Muscle layer of duodenum (tissue), 2 donors: ENCODE data around the gene HMCES.
"Not testable (repeated sequence)": the region's sequence is repeated elsewhere in the genome, so short reads cannot be mapped to it uniquely, and the experiment has no call there.

Experiments
- H3K27ac ChIP-seq: one replicate; pipeline ENCODE4 v1.7.0; 2013; ENCODE audit warnings: mild to moderate bottlenecking, low read length
- H3K27me3 ChIP-seq: one replicate; pipeline ENCODE4 v1.7.0; 2013; ENCODE audit warnings: low read depth, mild to moderate bottlenecking, control low read depth, low read length
- H3K36me3 ChIP-seq, 2 donors: one replicate each; pipeline ENCODE4 v1.7.0; 2013; ENCODE audit warnings: low read length in 2 of 2, control low read depth in 1 of 2, mild to moderate bottlenecking in 1 of 2; ENCODE audit not compliant: insufficient read depth in 2 of 2, control insufficient read depth in 1 of 2
- H3K4me1 ChIP-seq, 2 donors: one replicate each; pipeline ENCODE4 v1.7.0; 2013; ENCODE audit warnings: low read length in 2 of 2, mild to moderate bottlenecking in 2 of 2, control low read depth in 1 of 2, moderate library complexity in 1 of 2; ENCODE audit not compliant: insufficient read depth in 2 of 2, control insufficient read depth in 1 of 2
- H3K4me3 ChIP-seq, 2 donors: one replicate each; pipeline ENCODE4 v1.7.0; 2013; ENCODE audit warnings: low read length in 2 of 2, low read depth in 1 of 2, mild to moderate bottlenecking in 1 of 2
- H3K9me3 ChIP-seq, 2 donors: one replicate each; pipeline ENCODE4 v1.7.0; 2013; ENCODE audit warnings: low read length in 2 of 2, control low read depth in 1 of 2, mild to moderate bottlenecking in 1 of 2; ENCODE audit not compliant: control insufficient read depth in 1 of 2
- donor health status: healthy.

Gene HMCES

DNA sequence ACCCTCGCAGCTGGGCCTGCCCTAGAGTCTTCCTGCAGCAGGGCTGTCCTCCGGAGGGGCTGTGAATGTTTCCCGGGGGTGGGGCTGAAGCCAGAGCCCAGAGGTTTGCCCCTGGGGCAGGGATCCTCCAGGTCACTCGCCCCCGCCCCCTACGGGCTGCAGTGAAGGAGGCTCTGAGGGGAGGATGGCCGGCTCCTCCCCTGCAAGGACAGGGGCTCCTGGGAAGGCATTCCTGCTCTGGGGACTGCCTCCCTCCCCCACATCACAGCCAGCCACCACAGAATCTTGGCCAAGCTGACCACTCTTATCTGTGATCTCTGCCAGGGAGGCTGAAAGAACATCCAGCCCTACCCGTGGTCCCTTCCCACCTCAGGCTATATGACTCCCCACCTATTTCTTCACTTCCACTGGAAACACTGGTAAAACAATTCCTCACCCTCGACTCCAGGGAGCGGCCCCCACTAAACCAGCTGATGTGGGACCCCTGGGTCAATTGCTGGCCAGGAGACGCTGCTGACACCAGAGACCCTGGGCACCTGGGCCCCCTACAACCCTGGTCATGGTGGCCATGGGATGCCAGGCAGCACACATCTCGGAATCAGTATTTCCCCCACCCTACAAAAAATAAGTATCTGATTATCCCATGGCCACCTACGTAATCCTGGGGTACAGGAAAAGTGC is 66.0 kb downstream of the HMCES start:
- H3K36me3 ChIP-seq, result no peaks in the 10 kb centered on the region
- no peaks in the 10 kb centered on the region for H3K27me3 ChIP-seq
- no peak overlapping the region for H3K4me3 ChIP-seq
- peaks cover 0 to 11% of the 10 kb centered on the region in 2 donors for H3K4me1 ChIP-seq
- H3K27ac ChIP-seq, result no peak overlapping the region
- no peaks in the 10 kb centered on the region for H3K9me3 ChIP-seq

DNA sequence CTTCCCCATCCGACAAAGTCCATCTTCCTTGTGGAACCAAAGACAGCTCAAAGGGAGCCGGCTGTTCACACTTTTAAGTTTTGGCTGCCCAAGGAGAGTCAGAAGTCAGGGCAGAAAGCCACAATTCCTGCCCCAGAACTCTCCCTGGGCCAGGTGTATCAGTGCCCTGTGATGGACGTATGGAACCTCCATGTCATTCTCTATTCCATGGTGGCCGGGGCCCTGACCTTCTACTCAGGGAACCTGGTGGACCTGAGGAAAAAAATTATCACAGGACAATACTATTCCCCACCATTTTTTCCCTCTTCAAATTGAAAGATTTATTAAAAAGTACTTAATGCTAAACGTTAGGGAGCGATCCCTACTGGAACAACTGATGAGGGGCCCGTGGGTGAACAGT is 66.6 kb downstream of the HMCES start:
- peaks cover 0 to 11% of the 10 kb centered on the region in 2 donors for H3K4me1 ChIP-seq
- no peak overlapping the region for H3K4me3 ChIP-seq
- no peaks in the 10 kb centered on the region for H3K9me3 ChIP-seq
- H3K27me3 ChIP-seq, result no peaks in the 10 kb centered on the region
- H3K27ac ChIP-seq, result no peak overlapping the region
- no peaks in the 10 kb centered on the region for H3K36me3 ChIP-seq

DNA sequence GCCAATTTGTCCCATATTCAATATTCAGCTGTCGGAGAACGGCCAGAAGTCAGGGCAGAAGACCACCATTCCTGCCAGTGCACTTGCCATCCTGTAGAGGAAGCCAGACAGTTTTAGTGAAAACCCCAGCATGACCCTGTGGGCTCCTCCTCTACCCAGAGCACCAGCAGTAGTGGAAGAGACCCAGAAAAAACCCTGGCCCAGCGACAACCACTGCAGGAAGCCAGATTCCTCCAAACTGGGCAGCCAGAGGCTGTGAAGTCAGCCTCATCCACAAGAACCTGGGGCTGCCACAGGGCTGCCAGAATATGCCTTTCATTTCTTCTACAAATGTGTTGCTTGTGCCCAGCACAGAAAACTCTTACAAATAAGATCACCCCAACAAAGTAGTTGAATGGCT is 67.3 kb downstream of the HMCES start:
- Histone ChIP-seq H3K4me3 (no peak overlapping the region), H3K4me1 (peaks cover 0 to 11% of the 10 kb centered on the region in 2 donors), H3K27ac (no peak overlapping the region)

DNA sequence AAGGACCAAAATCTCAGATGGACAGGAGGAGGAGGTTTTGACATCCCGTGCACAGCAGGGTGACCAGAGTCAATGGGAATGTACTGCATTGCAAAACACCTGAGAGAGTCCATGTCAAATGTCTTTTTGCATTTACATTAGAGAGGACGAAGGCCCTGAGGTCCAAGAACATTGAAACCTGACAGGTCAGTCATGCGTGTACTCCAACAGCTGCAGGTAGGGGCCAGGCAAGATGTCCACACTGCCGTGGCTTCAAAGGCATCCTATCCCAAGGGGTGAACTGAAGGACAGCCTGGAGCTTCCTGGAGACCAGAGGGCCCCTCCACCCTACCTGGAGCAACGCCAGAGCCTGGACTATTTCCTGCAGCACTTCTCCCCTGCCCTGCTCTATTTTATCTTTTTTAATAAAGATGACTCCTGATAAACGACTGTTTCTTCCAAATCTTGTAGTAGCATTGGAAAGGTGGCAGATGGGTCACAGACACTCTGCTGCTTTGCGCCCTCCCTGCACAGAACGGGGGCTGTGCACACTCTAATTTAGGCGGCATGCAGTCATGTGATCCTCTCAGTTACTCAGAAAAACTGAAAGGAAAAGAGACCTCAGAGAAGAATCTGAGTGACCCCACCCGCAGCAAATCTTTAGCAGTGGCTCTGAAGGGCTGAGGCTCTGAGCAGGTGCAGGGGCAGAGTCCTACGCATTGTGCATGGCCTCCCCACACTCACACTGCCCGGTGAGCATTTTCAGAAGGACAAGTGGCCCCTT is 68.2 kb downstream of the HMCES start:
- H3K27ac ChIP-seq, result no peak overlapping the region
- no peak overlapping the region for H3K4me3 ChIP-seq
- H3K36me3 ChIP-seq, result no peaks in the 10 kb centered on the region
- no peaks in the 10 kb centered on the region for H3K27me3 ChIP-seq
- peaks cover 0 to 11% of the 10 kb centered on the region in 2 donors for H3K4me1 ChIP-seq
- H3K9me3 ChIP-seq, result no peaks in the 10 kb centered on the region

More for the DNA sequence above, 67.3 kb downstream of the HMCES start:
- H3K9me3 ChIP-seq, result no peaks in the 10 kb centered on the region
- no peaks in the 10 kb centered on the region for H3K27me3 ChIP-seq
- no peaks in the 10 kb centered on the region for H3K36me3 ChIP-seq

DNA sequence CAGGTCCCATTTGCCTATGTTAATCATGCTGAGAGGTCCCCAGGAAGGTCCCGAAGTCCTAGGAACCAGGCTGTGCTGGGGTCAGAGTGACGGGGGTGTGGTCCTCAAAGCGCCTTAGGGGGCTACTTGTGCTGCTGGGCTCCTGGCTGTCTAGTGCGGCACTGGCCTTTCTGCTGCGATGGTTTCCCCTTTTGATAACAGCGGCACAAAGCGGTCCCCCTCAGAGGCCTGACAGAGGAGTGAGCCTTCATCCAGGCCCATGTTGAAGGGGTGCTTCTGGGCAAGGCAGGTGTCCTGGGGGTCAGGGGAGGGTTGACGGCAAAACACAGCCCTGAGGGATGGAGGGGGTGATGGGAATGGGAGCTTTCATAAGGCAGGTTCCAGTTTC is 68.8 kb downstream of the HMCES start:
- Histone ChIP-seq H3K4me1 (peaks cover 0 to 11% of the 10 kb centered on the region in 2 donors), H3K36me3 (no peaks in the 10 kb centered on the region)

DNA sequence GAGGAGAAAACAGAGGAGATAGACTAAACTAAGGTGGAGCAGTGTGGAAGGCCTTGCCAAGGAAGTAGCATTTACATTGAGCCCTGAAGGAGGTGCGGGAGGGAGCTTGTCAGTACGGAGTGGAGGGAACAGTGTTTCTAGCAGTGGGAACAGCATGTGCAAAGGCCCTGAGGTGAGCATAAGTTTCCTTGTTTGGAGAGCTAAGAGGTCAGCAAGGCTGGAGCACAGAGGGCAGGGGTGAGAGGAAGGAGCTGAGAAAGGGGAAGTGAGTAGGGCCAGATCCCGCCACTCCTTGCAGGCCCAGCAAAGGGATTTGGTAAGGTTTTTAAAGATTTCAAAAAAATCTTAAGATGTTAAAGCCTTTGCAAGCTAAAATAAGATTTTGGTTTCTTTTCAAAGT is 70.1 kb downstream of the HMCES start:
- peaks cover 0 to 11% of the 10 kb centered on the region in 2 donors for H3K4me1 ChIP-seq
- H3K4me3 ChIP-seq, result no peak overlapping the region
- no peaks in the 10 kb centered on the region for H3K9me3 ChIP-seq
- H3K36me3 ChIP-seq, result no peaks in the 10 kb centered on the region
- no peaks in the 10 kb centered on the region for H3K27me3 ChIP-seq
- no peak overlapping the region for H3K27ac ChIP-seq

More for the DNA sequence above, 68.8 kb downstream of the HMCES start:
- no peak overlapping the region for H3K4me3 ChIP-seq
- no peaks in the 10 kb centered on the region for H3K9me3 ChIP-seq
- no peaks in the 10 kb centered on the region for H3K27me3 ChIP-seq
- H3K27ac ChIP-seq, result no peak overlapping the region

GRCh38 chr3:129349169-129349568 is 70.5 kb downstream of the HMCES start:
- H3K9me3 ChIP-seq, H3K36me3 ChIP-seq, H3K4me3 ChIP-seq, H3K4me1 ChIP-seq, H3K27ac ChIP-seq, H3K27me3 ChIP-seq: not testable (repeated sequence)

- no peaks in the 10 kb centered on the region for H3K36me3 ChIP-seq
- no peaks in the 10 kb centered on the region for H3K9me3 ChIP-seq
- peaks cover 0 to 3% of the 10 kb centered on the region in 2 donors for H3K4me1 ChIP-seq
- no peak overlapping the region for H3K27ac ChIP-seq
- H3K27me3 ChIP-seq, result no peaks in the 10 kb centered on the region
- H3K4me3 ChIP-seq, result no peak overlapping the region
Measured at GRCh38 chr3:129349791-129350190, 71.1 kb downstream of the HMCES start.

DNA sequence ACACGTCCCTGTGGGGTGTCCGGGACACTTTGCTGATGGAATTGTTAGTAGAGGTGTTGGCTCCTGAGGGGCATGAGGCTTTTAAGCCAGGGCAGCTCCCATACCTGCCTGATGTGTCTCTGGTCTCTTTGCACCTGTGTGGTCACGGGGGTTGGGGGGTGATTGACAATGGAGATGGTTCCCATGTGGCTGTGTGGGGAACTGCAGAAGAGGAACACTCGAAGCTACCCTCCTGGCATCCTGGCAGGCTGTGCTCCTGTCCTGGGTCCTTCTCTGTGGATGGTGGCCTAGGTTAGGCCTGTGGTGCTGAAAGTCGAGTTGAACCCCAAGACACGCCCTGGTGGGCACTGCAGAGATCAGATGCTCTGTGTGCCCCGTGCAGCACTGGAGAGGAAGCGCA is 73.4 kb downstream of the HMCES start:
- Histone ChIP-seq H3K9me3 (no peaks in the 10 kb centered on the region), H3K4me1 (peaks cover 0 to 2% of the 10 kb centered on the region in 2 donors), H3K36me3 (no peaks in the 10 kb centered on the region)

GRCh38 chr3:129352650-129353588 is 74.2 kb downstream of the HMCES start:
- Histone ChIP-seq H3K4me3 (no peak overlapping the region), H3K36me3 (no peaks in the 10 kb centered on the region), H3K27me3 (no peaks in the 10 kb centered on the region), H3K27ac (no peak overlapping the region), H3K9me3 (no peaks in the 10 kb centered on the region), H3K4me1 (no peaks in the 10 kb centered on the region)

More for the DNA sequence above, 73.4 kb downstream of the HMCES start:
- H3K4me3 ChIP-seq, result no peak overlapping the region
- H3K27ac ChIP-seq, result no peak overlapping the region
- no peaks in the 10 kb centered on the region for H3K27me3 ChIP-seq

DNA sequence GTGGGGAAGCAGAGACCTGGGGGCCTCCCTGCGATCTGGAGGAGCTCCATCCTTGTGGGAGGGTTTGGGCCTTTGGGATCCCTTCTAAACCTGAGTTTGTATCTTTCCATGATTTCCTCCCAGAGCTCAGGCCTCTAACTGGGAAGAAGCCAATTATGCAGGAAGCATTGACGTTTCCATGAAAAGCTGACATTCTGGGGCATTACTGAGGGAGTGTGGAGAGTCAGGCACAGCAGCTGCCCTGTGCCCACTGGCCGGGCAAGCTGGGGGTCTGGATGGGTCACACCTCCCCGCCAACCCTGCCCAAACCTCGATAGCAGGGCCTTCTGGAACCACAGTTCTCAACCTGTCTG is 74.9 kb downstream of the HMCES start:
- Histone ChIP-seq H3K27ac (no peak overlapping the region), H3K9me3 (no peaks in the 10 kb centered on the region), H3K27me3 (no peaks in the 10 kb centered on the region), H3K36me3 (no peaks in the 10 kb centered on the region), H3K4me1 (no peaks in the 10 kb centered on the region), H3K4me3 (no peak overlapping the region)
